Activated CD4-positive, alpha-beta T cell treated with anti-CD3 and anti-CD28 coated beads for 36 hours (primary cell): ENCODE results near the gene PRSS33. TPM values are rescaled to one million over a fixed set of nuclear protein-coding genes. Genes with fewer than 3 reads are reported as not detected.

Source experiments
- ATAC-seq: fragments of 200-7000 bp; cut with Tn5 transposase; one replicate; pipeline ENCODE4 v1.10.0; 2021; ENCODE audit warnings: mild to moderate bottlenecking, moderate library complexity
- CTCF ChIA-PET: fragments of 350-600 bp; sonication (Branson Sonifier 250); formaldehyde crosslinking; loops from one replicate; lab custom pipeline; 2021; ENCODE audit warnings: antibody characterized with exemption; lab: Charles Lee
- POLR2A ChIA-PET: fragments of 350-600 bp; sonication (Branson Sonifier 250); formaldehyde crosslinking; loops from one replicate; lab custom pipeline; 2021; ENCODE audit warnings: antibody characterized with exemption, inconsistent platforms; lab: Charles Lee
- DNase-seq: peaks from one replicate; pipeline ENCODE4 v3.0.0-alpha.2; 2020
- H3K27ac Mint-ChIP-seq: one replicate; pipeline ENCODE4 v1.8.0; 2021; ENCODE audit warnings: mixed read lengths
- H3K27me3 Mint-ChIP-seq: one replicate; pipeline ENCODE4 v1.8.0; 2021; ENCODE audit warnings: mixed read lengths
- H3K36me3 Mint-ChIP-seq: one replicate; pipeline ENCODE4 v1.8.0; 2021; ENCODE audit warnings: low read depth, mixed read lengths
- H3K4me1 Mint-ChIP-seq: one replicate; pipeline ENCODE4 v1.8.0; 2021; ENCODE audit warnings: mixed read lengths
- H3K4me3 Mint-ChIP-seq: one replicate; pipeline ENCODE4 v1.8.0; 2021; ENCODE audit warnings: mild to moderate bottlenecking, moderate library complexity, mixed read lengths
- H3K9me3 Mint-ChIP-seq: one replicate; pipeline ENCODE4 v1.8.0; 2021; ENCODE audit warnings: low read depth, mixed read lengths
- intact Hi-C, 2 experiments: fragments of 100-400 bp; cut with DNase I in 1 of 2; cut with micrococcal nuclease in 1 of 2; formaldehyde crosslinking; loops; one replicate each; pipeline versions ENCODE4 v1.14.2 to v1.15.1; 2022 to 2024; cut with DNase I, micrococcal nuclease
- total RNA-seq, 2 experiments: library from RNA; stranded (reverse); gene quantifications; one replicate each; pipeline ENCODE4 v1.2.3, GENCODE V29; 2021

PRSS33 gene
- total RNA-seq, 2 experiments from 2014 or later = not detected

GRCh38 chr16:2736476-2737237 lies 50.7 kb downstream of the PRSS33 start:
- ATAC-seq = no peak
- CTCF ChIA-PET = no interaction called here
- no peak overlapping the region for H3K4me3 Mint-ChIP-seq
- no peaks in the 10 kb centered on the region for H3K36me3 Mint-ChIP-seq
- H3K4me1 Mint-ChIP-seq = no peaks in the 10 kb centered on the region
- POLR2A ChIA-PET = interaction anchor here (0.6 to 0.7 kb wide), 2 partner anchors 12 to 674 kb away, joined by 3 read pairs; no protein-coding TSS in a partner anchor
- H3K27me3 Mint-ChIP-seq = peaks cover 1% of the 10 kb centered on the region
- no peak for DNase-seq
- H3K27ac Mint-ChIP-seq = no peak overlapping the region
- intact Hi-C loops = no loop called here
- no peaks in the 10 kb centered on the region for H3K9me3 Mint-ChIP-seq

GRCh38 chr16:2734844-2735515 lies 52.4 kb downstream of the PRSS33 start:
- POLR2A ChIA-PET = no interaction called here
- peaks cover 1% of the 10 kb centered on the region for H3K27me3 Mint-ChIP-seq
- DNase-seq (no peak), ATAC-seq (no peak)
- no peak overlapping the region for H3K27ac Mint-ChIP-seq
- H3K4me1 Mint-ChIP-seq = no peaks in the 10 kb centered on the region
- intact Hi-C loops = no loop called here
- H3K4me3 Mint-ChIP-seq = no peak overlapping the region
- no peaks in the 10 kb centered on the region for H3K36me3 Mint-ChIP-seq
- CTCF ChIA-PET = interaction anchor here (0.6 to 0.7 kb wide), 2 partner anchors 11 to 44 kb away, joined by 3 to 4 read pairs; no protein-coding TSS in a partner anchor
- H3K9me3 Mint-ChIP-seq = no peaks in the 10 kb centered on the region

Other genes starting within 250 kb of the PRSS33 start
- gene PDPK1, start 249.5 kb downstream of the PRSS33 start, total RNA-seq = 10 to 100 TPM; 30.4 to 34.5 TPM
- 10 to 100 TPM; 24.0 to 26.2 TPM for gene KCTD5, start 105.0 kb downstream of the PRSS33 start, total RNA-seq
- gene PRSS27, start 67.3 kb downstream of the PRSS33 start, total RNA-seq = 1 to 10 TPM; 2.3 to 2.4 TPM
- 100 to 1,000 TPM; 517 to 598 TPM for gene SRRM2, start 34.9 kb downstream of the PRSS33 start, total RNA-seq
- 100 to 1,000 TPM; 268 to 269 TPM for gene ELOB, start 10.3 kb downstream of the PRSS33 start, total RNA-seq
- gene PRSS41, start 10.9 kb upstream of the PRSS33 start, total RNA-seq = not detected
- under 1 TPM; 0.69 to 0.71 TPM for gene PRSS21, start 29.7 kb upstream of the PRSS33 start, total RNA-seq
- gene ZG16B, start 42.7 kb upstream of the PRSS33 start, total RNA-seq = 1 to 10 TPM in 1 of 2 experiments, under 1 TPM in 1; 0.65 to 1.2 TPM
- not detected for gene PRSS22, start 70.6 kb upstream of the PRSS33 start, total RNA-seq
- 10 to 100 TPM; 16.8 to 17.3 TPM for gene FLYWCH2, start 95.7 kb upstream of the PRSS33 start, total RNA-seq
- gene FLYWCH1, start 124.4 kb upstream of the PRSS33 start, total RNA-seq = 10 to 100 TPM; 26.6 to 37.9 TPM
- gene KREMEN2, start 176.7 kb upstream of the PRSS33 start, total RNA-seq = not detected
- 10 to 100 TPM; 28.7 to 31.2 TPM for gene PAQR4, start 181.8 kb upstream of the PRSS33 start, total RNA-seq
- 100 to 1,000 TPM; 101 to 117 TPM for gene PKMYT1, start 192.9 kb upstream of the PRSS33 start, total RNA-seq
- not detected for gene CLDN9, start 225.4 kb upstream of the PRSS33 start, total RNA-seq
- not detected for gene CLDN6, start 230.6 kb upstream of the PRSS33 start, total RNA-seq
- gene TNFRSF12A, start 232.8 kb upstream of the PRSS33 start, total RNA-seq = 1 to 10 TPM; 5.4 to 7.7 TPM
- gene HCFC1R1, start 236.4 kb upstream of the PRSS33 start, total RNA-seq = 10 to 100 TPM; 30.0 to 30.7 TPM
- gene THOC6, start 236.5 kb upstream of the PRSS33 start, total RNA-seq = 10 to 100 TPM; 46.9 to 50.2 TPM
- gene BICDL2, start 249.4 kb upstream of the PRSS33 start, total RNA-seq = 1 to 10 TPM in 1 of 2 experiments, under 1 TPM in 1; 0.58 to 1.2 TPM